ENCODE measurements around the gene SMC4. TPM values are rescaled to one million over a fixed set of nuclear protein-coding genes. Genes with fewer than 3 reads are reported as not detected.

SMC4 gene
- total and polyA plus RNA-seq, 2 of the 13 experiments (the other 11 are each of a cell fraction or from before 2014, with no cell fraction given): 19.2 to 74.3 TPM

- TF ChIP-seq ZBTB10 (CRISPR knock-in tag; IDR thresholded peaks at IDR 0.05; ENCODE audit: borderline replicate concordance): no peak
- TF ChIP-seq ELF3 (CRISPR knock-in tag; IDR thresholded peaks at IDR 0.05): peak; percentile 28; the same call in 1 of the 2 replicates
- no peak for TF ChIP-seq ZNF263 (CRISPR knock-in tag; IDR thresholded peaks at IDR 0.05)
- peak; percentile 66 for TF ChIP-seq TEAD3 (CRISPR knock-in tag; optimal IDR thresholded peaks at IDR 0.05; ENCODE audit: borderline replicate concordance)
- no peak for TF ChIP-seq MED8 (CRISPR knock-in tag; IDR thresholded peaks at IDR 0.05; ENCODE audit: insufficient replicate concordance)
- peak; percentile 43; the same call in 1 of the 2 replicates for TF ChIP-seq HOMEZ (CRISPR knock-in tag; IDR thresholded peaks at IDR 0.05; ENCODE audit: low read depth)
- no peak for TF ChIP-seq TOPORS (CRISPR knock-in tag; IDR thresholded peaks at IDR 0.05)
- TF ChIP-seq ZNF143 (CRISPR knock-in tag; IDR thresholded peaks at IDR 0.05): peak; percentile 90
- no peak for TF ChIP-seq ZMYM2 (CRISPR knock-in tag; IDR thresholded peaks at IDR 0.05)
- TF ChIP-seq KAT8 (CRISPR knock-in tag; IDR thresholded peaks at IDR 0.05): peak; percentile 78
- 0 out of 2 replicates have a peak, but pooled peaks have one; percentile 50 for TF ChIP-seq MIER3 (CRISPR knock-in tag; IDR thresholded peaks at IDR 0.05; ENCODE audit: borderline replicate concordance)
- TF ChIP-seq ZBTB21 (CRISPR knock-in tag; IDR thresholded peaks at IDR 0.05): no peak
- peak; percentile 71 for TF ChIP-seq MIXL1 (CRISPR knock-in tag; IDR thresholded peaks at IDR 0.05)
- TF ChIP-seq ZBTB42 (CRISPR knock-in tag; IDR thresholded peaks at IDR 0.05): no peak
- peak; percentile 24 for TF ChIP-seq ZNF781 (CRISPR knock-in tag; IDR thresholded peaks at IDR 0.05; ENCODE audit: borderline replicate concordance, not compliant biosample characterization)
- TF ChIP-seq NFRKB (IDR thresholded peaks at IDR 0.05): peak; percentile 11; the same call in 1 of the 2 replicates
- TF ChIP-seq GMEB1 (CRISPR knock-in tag; IDR thresholded peaks at IDR 0.05; ENCODE audit: borderline replicate concordance): peak; percentile 49; the same call in 1 of the 2 replicates
- TF ChIP-seq ZNF460 (CRISPR knock-in tag; IDR thresholded peaks at IDR 0.05; ENCODE audit: borderline replicate concordance): no peak
- no peak for TF ChIP-seq PRDM10 (CRISPR knock-in tag; IDR thresholded peaks at IDR 0.05; ENCODE audit: low read depth)
- peak; percentile 61; the same call in 1 of the 2 replicates for TF ChIP-seq SP5 (CRISPR knock-in tag; IDR thresholded peaks at IDR 0.05; ENCODE audit: borderline replicate concordance, low read depth)
Observed at GRCh38 chr3:160399125-160400029, at the start of gene SMC4, which contains the start of gene IFT80 (continued).
